GM21717 (cell line): ENCODE data around the gene SPACA6.

ENCODE experiments used
- ATAC-seq: cut with Tn5 transposase; IDR thresholded peaks from one replicate; pipeline ENCODE4 v1.9.1; 2021; ENCODE audit warnings: mild to moderate bottlenecking, moderate library complexity; ENCODE audit not compliant: unreplicated experiment

SPACA6 gene

DNA sequence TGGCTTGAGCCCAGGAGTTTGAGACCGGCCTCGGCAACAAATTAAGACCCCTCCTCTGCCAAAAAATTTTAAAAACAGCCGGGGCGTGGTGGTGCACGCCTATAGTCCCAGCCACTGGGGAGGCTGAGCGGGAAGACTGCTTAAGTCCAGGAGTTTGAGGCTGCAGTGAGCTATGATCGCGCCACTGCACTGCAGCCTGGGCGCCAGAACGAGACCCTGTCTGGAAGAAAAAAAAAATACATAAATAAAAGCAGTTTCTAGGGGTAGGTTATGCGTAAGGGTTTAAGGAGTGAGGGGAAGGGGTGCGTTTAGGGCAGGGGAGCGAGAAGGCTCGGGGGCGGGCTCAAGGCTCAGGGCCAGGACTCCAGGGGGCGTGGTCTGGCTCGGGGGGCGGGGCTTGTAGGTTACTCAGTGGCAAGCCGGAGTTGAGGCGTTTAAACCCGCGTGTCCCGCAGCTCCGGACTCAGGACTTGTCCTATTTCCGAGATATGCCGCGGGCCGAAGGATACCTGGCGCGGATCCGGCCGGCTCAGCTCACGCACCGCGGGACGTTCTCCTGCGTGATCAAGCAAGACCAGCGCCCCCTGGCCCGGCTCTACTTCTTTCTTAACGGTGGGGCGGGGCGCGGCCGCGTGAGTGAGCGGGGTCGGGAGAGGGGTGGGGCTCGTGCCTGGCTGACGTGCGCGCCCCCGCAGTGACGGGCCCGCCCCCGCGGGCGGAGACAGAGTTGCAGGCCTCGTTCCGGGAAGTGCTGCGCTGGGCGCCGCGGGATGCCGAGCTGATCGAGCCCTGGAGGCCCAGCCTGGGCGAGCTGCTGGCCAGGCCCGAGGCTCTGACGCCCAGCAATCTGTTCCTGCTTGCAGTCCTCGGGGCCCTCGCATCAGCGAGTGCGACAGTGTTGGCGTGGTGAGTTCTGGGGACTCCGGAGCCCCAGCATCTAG, 10.7 kb downstream of the SPACA6 start:
- peak; percentile 82 for ATAC-seq

DNA sequence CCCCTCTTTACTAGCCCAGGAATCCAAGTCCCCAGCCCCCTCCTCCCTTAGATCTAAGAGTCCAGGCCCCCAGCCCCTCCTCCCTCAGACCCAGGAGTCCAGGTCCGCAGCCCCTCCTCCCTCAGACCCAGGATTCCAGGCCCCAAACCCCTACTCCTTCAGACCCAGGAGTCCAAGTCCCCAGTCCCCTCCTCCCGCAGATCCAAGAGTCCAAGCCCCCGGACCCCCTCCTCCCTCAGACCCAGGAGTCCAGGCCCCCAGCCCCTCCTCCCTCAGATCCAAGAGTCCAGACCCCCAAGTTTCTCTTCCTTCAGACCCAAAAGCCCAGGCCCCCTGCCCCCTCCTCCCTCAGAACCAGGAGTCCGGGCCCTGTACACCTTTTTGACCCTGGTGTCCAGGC, 11.5 kb downstream of the SPACA6 start:
- no peak for ATAC-seq

GRCh38 chr19:51706296-51706695, 13.2 kb downstream of the SPACA6 start:
- ATAC-seq, result no peak

GRCh38 chr19:51706885-51707284, 13.8 kb downstream of the SPACA6 start:
- no peak for ATAC-seq

DNA sequence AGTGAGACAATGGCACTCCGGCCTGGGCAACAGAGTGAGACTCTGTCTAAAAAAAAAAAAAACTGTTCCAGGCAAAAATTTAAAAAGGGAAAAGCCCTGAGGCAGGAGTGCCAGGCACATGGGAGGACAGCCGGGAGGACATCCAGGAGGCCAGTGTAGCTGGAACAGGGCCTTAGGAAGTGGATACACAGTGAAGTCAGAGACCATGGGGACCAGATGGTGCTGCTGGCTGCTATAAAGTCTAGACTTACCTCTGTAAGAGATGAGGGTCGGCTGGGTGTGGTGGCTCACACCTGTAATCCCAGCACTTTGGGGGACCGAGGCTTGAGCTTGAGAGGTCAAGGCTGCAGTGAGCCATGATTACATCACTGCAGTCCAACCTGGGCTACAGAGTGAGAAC, 15.7 kb downstream of the SPACA6 start:
- ATAC-seq, result no peak

- ATAC-seq, result no peak
Observed at GRCh38 chr19:51709575-51709974, 16.4 kb downstream of the SPACA6 start.

DNA sequence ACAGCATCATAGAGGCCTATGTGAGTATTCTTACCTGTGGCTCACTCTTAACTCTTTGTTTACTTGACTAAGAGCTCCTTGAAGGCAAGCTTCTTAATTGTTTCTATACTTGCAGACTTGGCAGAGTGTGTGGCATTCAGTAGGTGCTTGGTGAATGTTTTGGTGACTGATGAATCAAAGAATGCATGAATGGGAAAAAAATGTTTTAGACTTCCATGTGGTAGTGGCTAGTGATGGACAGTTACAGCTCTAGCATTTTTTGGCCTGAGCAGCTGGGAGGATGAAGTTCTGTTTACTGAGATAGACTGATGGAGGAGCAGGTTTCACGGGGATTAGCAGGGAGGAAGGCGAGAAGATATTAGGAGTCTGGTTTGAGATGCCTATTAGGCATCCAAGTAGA, 17.0 kb downstream of the SPACA6 start:
- no peak for ATAC-seq

DNA sequence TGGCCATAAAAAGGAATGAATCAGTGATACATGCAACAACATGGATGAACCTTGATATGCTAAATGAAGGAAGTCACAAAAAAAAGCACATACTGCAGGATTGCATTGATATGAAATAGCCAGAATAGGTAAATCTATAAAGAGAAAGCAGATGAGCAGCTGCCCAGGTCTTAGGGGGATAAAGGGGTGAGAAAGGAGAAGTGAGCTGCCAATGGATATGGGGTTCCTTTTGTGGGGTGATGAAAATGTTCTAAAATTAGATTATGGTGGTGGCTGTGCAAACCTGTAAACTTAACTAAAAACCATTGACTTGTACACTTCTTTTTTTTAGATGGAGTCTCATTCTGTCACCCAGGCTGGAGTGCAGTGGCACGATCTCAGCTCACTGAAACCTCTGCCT, 18.6 kb downstream of the SPACA6 start:
- no peak for ATAC-seq

DNA sequence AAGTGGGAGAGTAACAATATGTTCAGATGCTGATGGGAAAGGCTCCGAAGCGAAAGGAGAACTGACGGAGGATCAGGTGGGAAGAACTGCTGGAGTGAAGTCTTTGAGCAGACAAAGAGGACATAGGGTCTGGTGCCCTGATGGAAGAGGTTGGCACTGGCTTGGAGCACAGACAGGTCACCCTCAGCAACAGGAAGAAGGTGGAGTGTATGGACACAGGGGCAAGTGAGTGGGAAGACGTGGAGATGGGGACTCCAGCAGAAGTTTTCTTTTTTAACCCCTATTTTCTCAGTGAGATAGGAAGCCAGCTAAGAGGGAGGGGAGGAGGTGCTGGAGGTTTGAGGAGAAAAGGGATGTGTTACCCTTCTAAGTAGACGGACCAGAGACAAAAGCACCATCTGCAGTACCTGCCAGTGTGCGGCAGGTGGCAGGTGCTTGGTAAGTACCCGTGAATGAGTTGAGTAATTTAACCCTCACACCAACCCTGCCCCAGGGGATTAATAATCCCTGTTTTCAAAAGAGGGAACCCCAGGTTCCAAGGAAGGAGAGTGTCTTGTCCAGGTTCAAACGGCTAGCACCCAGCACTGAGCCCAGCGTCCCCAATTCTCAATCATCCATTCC, 19.4 kb downstream of the SPACA6 start:
- no peak for ATAC-seq

- no peak for ATAC-seq
Observed at GRCh38 chr19:51713319-51714285, 20.5 kb downstream of the SPACA6 start.

- ATAC-seq, result no peak
Observed at GRCh38 chr19:51714848-51715247, 21.7 kb downstream of the SPACA6 start.

- ATAC-seq, result no peak
Observed at GRCh38 chr19:51715850-51716249, 22.7 kb downstream of the SPACA6 start.

DNA sequence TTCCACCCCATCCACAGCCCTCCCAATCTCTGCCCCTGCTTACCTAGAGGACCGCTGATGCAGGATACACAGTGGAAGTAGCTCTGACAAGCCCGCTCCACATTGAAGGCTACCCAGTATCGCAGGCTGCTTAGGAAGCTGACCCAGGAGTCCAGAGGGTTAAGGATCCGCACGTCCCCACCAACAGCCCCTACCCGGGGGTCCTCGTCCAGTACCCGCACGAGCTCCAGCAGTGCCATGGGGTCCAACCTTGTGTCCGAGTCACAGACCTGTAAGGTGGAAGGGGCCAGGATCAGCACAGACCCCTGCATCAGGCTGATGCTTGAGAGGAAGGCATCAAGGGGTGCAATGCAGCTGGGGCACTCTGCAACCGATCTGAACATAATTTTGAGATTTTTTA, 23.8 kb downstream of the SPACA6 start:
- no peak for ATAC-seq

- ATAC-seq, result no peak
Observed at GRCh38 chr19:51719251-51719988, 26.3 kb downstream of the SPACA6 start.

DNA sequence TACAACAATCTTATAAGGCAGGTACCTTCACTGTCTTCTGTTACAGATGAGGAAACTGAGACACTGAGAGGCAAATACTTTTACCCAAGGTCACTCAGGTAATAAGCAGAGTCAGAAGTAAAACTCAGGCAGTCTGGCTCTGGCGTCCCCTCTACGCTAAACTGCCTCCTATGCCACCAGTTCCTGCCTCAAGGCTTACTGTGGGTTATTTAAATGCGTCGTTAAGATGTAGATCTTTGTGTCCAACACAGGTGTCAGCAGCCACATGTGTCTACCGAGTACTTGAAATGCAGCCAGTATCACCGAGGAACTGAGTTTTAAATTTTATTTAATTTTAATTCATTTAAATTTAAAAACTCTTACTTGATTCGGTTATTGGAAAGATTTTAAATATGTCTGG, 28.8 kb downstream of the SPACA6 start:
- no peak for ATAC-seq

- ATAC-seq, result no peak
Observed at GRCh38 chr19:51722492-51722891, 29.4 kb downstream of the SPACA6 start.

DNA sequence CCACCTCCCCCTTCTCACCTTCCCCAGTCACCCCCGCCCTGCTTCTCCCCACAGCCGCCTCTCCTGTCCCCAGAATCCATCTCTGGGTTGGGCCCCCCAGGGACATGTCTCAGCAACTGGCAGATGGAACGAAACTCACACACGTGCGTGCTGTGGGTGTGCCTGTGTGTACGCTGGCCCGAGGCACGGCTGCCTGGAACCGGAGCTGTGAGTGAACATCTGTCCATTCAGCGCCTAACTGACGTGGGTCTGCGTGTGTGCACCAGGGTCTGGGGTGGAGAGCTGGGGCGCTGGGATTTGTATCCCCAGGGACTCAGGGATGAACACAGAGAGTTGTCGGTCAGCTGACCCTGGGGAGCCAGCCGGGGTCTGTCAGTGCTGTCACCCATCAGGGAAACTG, 31.4 kb downstream of the SPACA6 start:
- ATAC-seq, result no peak

- ATAC-seq, result no peak
Observed at GRCh38 chr19:51726049-51726448, 32.9 kb downstream of the SPACA6 start.

- ATAC-seq, result no peak
Observed at GRCh38 chr19:51727349-51727880, 34.3 kb downstream of the SPACA6 start.

GRCh38 chr19:51729781-51730180, 36.7 kb downstream of the SPACA6 start:
- ATAC-seq, result no peak
